GM10847 (cell line): Measurements from ENCODE around the gene EXOC3L1.

Experiments
- POLR2A ChIP-seq: IDR thresholded peaks from 2 replicates; pipeline ENCODE4 v1.6.1; 2011; ENCODE audit not compliant: insufficient read length; ENCODE audit errors: extremely low read depth

The EXOC3L1 gene

GRCh38 chr16:67155295-67156142 lies 34.4 kb downstream of the EXOC3L1 start:
- no peak for TF ChIP-seq POLR2A

GRCh38 chr16:67154578-67155294 lies 35.2 kb downstream of the EXOC3L1 start:
- TF ChIP-seq POLR2A, result no peak

GRCh38 chr16:67151431-67152097 lies 38.4 kb downstream of the EXOC3L1 start:
- TF ChIP-seq POLR2A, result no peak

- TF ChIP-seq POLR2A, result no peak
These were observed 39.0 kb downstream of the EXOC3L1 start, which contains the start of gene B3GNT9 for GRCh38 chr16:67150833-67151396. Gene B3GNT9 (minus strand): TSS chr16:67150998. CDS start chr16:67150485, 513 bp downstream.

- no peak for TF ChIP-seq POLR2A
These were observed 39.7 kb downstream of the EXOC3L1 start for GRCh38 chr16:67150047-67150832.

- TF ChIP-seq POLR2A, result no peak
These were observed 40.5 kb downstream of the EXOC3L1 start for GRCh38 chr16:67149276-67150046.

GRCh38 chr16:67148656-67149275 lies 41.2 kb downstream of the EXOC3L1 start:
- TF ChIP-seq POLR2A, result no peak

GRCh38 chr16:67148221-67148620 lies 41.7 kb downstream of the EXOC3L1 start:
- TF ChIP-seq POLR2A, result no peak

GRCh38 chr16:67147437-67148140 lies 42.3 kb downstream of the EXOC3L1 start:
- no peak for TF ChIP-seq POLR2A

- no peak for TF ChIP-seq POLR2A
These were observed 43.2 kb downstream of the EXOC3L1 start for GRCh38 chr16:67146523-67147357.

- TF ChIP-seq POLR2A, result no peak
These were observed 44.2 kb downstream of the EXOC3L1 start for GRCh38 chr16:67145746-67146145.

- no peak for TF ChIP-seq POLR2A
These were observed 45.0 kb downstream of the EXOC3L1 start for GRCh38 chr16:67144943-67145342.
